RWPE2 (cell line): ENCODE data around the gene ZCCHC7.

Experiments used
- ATAC-seq: fragments of 200-7000 bp; cut with Tn5 transposase; 3 replicates; pipeline ENCODE4 v1.9.1; 2021; ENCODE audit warnings: low read depth
- DNase-seq: peaks from one replicate; pipeline ENCODE4 v3.0.0-alpha.2; 2020; ENCODE audit warnings: low spot score
- H3K27ac ChIP-seq: fragments of 450-650 bp; 2 replicates; pipeline ENCODE4 v1.5.1; 2017; ENCODE audit warnings: mild to moderate bottlenecking; ENCODE audit not compliant: poor library complexity, severe bottlenecking
- H3K27me3 ChIP-seq: fragments of 250-450 bp; sonication (Bioruptor Pico); 2 replicates; pipeline ENCODE4 v1.5.1; 2021; ENCODE audit warnings: mild to moderate bottlenecking, moderate library complexity; ENCODE audit not compliant: insufficient read depth, poor library complexity, severe bottlenecking
- H3K36me3 ChIP-seq: fragments of 250-450 bp; sonication (Bioruptor Pico); 2 replicates; pipeline ENCODE4 v1.5.1; 2020; ENCODE audit warnings: low read depth, mild to moderate bottlenecking, moderate library complexity
- H3K4me1 ChIP-seq: fragments of 250-450 bp; sonication (Bioruptor Pico); 2 replicates; pipeline ENCODE4 v1.5.1; 2021; ENCODE audit warnings: mild to moderate bottlenecking, moderate library complexity; ENCODE audit not compliant: insufficient read depth, poor library complexity, severe bottlenecking
- H3K4me3 ChIP-seq: fragments of 250-450 bp; sonication (Bioruptor Pico); 2 replicates; pipeline ENCODE4 v1.5.1; 2021; ENCODE audit warnings: mild to moderate bottlenecking, moderate library complexity; ENCODE audit not compliant: severe bottlenecking
- H3K9me3 ChIP-seq: fragments of 250-450 bp; sonication (Bioruptor Pico); 2 replicates; pipeline ENCODE4 v1.5.1; 2021; ENCODE audit warnings: mild to moderate bottlenecking, moderate library complexity; ENCODE audit not compliant: severe bottlenecking
- TF ChIP-seq, protein P1 (sequence below): fragments of 450-650 bp; IDR thresholded peaks from one replicate; pipeline ENCODE4 v1.5.1; 2017; ENCODE audit warnings: mild to moderate bottlenecking, moderate library complexity; ENCODE audit not compliant: poor library complexity, severe bottlenecking

Gene ZCCHC7

DNA sequence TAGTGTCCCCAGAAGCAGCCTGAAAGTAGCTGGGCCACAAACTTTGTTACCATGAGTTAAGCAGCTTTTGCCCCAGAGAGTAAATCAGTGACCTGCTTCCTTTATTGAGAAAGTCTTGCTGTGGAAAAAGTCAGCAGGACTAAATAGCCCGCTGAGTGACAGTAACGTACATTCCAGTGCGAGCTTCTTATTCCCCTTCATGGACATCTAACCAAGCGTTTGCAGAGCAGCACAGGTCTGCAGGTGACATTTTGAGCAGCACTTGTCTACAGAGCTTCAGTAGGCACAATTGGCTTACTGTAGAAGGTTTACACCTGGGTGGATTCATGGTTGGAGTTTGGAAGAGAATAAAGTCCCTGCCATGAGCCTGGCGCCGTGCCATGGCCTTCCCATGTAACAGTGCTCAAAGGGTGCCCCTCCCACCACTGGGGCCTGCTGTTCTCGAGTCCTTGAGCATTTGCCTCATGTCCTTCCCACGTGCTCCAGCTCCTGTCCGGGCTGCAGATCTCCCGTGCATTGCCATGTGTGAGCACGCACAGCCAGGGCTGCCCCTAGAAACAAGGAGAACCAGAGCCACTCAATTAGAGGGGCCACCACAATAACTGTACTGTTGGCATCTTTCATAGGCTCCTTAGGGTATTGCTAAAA lies 260.8 kb downstream of the ZCCHC7 start:
- no peak for DNase-seq
- Histone ChIP-seq H3K4me3 (no peak overlapping the region), H3K27ac (no peak overlapping the region), H3K9me3 (no peaks in the 10 kb centered on the region), H3K27me3 (no peaks in the 10 kb centered on the region), H3K4me1 (no peaks in the 10 kb centered on the region), H3K36me3 (no peaks in the 10 kb centered on the region)
- TF ChIP-seq, protein P1, sequence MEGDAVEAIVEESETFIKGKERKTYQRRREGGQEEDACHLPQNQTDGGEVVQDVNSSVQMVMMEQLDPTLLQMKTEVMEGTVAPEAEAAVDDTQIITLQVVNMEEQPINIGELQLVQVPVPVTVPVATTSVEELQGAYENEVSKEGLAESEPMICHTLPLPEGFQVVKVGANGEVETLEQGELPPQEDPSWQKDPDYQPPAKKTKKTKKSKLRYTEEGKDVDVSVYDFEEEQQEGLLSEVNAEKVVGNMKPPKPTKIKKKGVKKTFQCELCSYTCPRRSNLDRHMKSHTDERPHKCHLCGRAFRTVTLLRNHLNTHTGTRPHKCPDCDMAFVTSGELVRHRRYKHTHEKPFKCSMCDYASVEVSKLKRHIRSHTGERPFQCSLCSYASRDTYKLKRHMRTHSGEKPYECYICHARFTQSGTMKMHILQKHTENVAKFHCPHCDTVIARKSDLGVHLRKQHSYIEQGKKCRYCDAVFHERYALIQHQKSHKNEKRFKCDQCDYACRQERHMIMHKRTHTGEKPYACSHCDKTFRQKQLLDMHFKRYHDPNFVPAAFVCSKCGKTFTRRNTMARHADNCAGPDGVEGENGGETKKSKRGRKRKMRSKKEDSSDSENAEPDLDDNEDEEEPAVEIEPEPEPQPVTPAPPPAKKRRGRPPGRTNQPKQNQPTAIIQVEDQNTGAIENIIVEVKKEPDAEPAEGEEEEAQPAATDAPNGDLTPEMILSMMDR: no peak
- no peak for ATAC-seq

DNA sequence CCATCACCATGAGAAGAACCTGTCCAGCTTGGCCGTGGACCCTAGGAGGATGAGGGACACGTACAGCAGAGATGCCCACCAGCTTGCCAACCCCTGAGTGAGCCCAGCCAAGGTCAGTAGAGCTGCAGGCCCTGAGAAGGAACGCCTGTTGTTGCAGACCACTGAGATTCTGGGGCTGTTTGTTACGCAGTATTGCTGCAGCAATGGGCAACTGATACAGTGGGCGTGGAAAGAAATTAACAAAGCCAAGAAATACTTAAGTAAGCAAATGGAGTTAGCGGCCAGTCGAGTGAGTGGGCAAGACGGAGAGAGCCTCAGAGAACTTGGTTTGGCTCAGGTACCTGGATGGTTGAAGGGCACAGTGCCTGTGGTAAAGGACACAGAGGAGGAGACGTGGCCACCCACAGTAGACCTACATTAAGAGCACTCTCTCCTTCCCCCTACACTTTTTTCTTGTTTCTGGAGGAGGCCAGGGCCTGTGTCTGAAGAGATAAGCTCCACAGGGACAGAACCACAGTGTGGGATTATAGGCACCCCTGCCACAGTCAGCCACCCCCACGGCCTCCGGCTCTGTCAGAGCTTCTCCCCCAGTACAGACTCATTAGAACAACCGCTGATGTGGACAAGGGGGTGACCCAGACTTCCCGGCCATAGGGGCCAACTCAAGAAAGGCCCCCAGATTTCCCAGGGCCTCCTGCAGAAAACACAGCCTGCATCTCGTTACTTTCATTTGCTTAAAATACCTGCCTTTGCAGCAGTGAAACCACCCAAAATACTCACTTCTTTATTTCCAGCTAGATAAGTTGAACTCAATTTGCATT lies 262.0 kb downstream of the ZCCHC7 start:
- no peak for ATAC-seq
- H3K4me1 ChIP-seq: no peaks in the 10 kb centered on the region

DNA sequence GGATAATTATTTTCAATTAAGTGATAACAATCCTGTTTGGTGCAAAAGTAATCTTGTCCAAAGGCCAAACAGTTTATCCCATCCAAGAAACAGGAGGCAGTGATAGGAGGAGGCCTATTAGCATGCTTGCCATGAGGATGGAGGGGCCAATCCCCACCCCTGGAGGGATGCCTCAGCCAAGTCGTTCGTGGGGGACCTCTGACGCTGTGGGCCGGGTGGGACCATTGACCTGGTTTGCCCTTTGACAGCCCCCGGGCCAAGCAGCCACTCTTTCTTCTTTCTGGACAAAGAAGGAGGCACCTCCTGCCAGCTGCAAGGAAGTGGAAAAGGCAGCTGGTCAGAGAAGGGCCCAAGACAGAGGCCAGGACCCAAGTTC lies 262.6 kb downstream of the ZCCHC7 start:
- TF ChIP-seq, protein P1: no peak
- no peaks in the 10 kb centered on the region for H3K27me3 ChIP-seq
- ATAC-seq (no peak), DNase-seq (no peak)
- no peaks in the 10 kb centered on the region for H3K36me3 ChIP-seq
- H3K27ac ChIP-seq: no peak overlapping the region
- H3K4me1 ChIP-seq: no peaks in the 10 kb centered on the region
- H3K4me3 ChIP-seq: no peak overlapping the region
- no peaks in the 10 kb centered on the region for H3K9me3 ChIP-seq

More for the DNA sequence above, 262.0 kb downstream of the ZCCHC7 start:
- TF ChIP-seq, protein P1: no peak
- no peak for DNase-seq
- Histone ChIP-seq H3K36me3 (no peaks in the 10 kb centered on the region), H3K27me3 (no peaks in the 10 kb centered on the region), H3K27ac (no peak overlapping the region), H3K4me3 (no peak overlapping the region), H3K9me3 (no peaks in the 10 kb centered on the region)

DNA sequence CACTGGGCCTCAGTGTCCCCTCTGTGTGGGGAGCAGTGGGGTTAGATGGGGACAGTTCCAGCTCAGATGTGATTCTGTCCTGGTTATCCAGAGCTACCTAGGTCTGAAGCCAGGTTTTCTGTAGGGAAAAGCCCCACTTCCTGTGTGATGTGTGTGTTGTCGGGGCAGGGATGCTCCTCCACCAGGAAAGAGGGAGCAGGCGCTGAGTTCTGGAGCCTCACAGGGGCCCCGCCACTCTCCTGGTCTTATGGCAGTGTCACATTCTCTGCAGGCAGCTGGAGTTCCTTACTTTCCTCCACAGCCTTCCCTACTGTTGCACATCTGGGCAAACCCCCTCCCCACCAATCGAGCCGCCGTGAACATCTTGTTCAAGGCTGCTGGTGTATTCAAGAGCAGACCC lies 263.0 kb downstream of the ZCCHC7 start:
- Histone ChIP-seq H3K4me3 (no peak overlapping the region), H3K27me3 (no peaks in the 10 kb centered on the region), H3K36me3 (no peaks in the 10 kb centered on the region), H3K9me3 (no peaks in the 10 kb centered on the region), H3K4me1 (no peaks in the 10 kb centered on the region), H3K27ac (no peak overlapping the region)
- DNase-seq (no peak), ATAC-seq (no peak)
- TF ChIP-seq, protein P1: no peak
